OCI-LY7 (cell line): Measurements from ENCODE around the gene LGI1.

Source experiments
- EZH2phosphoT487 ChIP-seq: fragments of 200-600 bp; sonication (generic); IDR thresholded peaks from 2 replicates; pipeline ENCODE4 v1.6.1; 2018; ENCODE audit warnings: low read depth, borderline replicate concordance, mild to moderate bottlenecking, mixed run types, antibody characterized with exemption, low read length, moderate library complexity, mixed read lengths
- TF ChIP-seq, protein P1 (sequence below): fragments of 200-600 bp; sonication (generic); conservative IDR thresholded peaks from 2 replicates; pipeline ENCODE4 v1.5.1; 2014; ENCODE audit warnings: mild to moderate bottlenecking, antibody characterized with exemption, low read length, moderate library complexity, mixed read lengths

DNA sequence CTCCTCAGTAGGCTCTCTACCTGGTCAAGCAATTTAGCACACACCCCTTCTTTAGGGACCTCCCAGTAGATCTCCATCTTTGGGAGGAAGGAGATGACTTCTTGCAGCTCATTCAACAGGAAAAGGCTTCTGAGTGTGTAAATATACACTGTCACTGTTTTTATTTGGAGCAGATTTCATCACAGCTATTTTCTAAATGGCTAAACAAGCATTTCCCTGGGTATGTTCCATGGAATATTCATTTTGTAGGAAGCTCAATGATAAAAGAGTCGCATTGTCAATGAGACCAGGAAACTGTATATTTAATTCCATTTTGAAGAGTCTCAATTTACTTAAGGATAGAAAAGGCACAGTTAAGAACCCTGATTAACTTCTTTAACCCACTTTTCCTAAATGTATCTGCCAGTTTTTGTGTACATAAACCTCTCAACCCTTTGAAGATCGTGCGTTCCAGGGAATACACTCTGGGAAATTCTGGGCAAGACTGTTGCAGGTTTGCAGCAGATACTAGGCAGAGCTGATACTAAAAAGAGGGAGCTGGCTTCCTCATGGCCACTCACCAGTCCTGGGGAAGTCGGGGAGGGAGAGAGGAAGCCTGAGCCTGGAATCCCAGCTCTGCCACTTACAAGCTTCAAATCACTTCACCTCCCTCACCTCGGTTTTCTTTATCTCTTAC is 10.1 kb downstream of the LGI1 start:
- TF ChIP-seq, protein P1, sequence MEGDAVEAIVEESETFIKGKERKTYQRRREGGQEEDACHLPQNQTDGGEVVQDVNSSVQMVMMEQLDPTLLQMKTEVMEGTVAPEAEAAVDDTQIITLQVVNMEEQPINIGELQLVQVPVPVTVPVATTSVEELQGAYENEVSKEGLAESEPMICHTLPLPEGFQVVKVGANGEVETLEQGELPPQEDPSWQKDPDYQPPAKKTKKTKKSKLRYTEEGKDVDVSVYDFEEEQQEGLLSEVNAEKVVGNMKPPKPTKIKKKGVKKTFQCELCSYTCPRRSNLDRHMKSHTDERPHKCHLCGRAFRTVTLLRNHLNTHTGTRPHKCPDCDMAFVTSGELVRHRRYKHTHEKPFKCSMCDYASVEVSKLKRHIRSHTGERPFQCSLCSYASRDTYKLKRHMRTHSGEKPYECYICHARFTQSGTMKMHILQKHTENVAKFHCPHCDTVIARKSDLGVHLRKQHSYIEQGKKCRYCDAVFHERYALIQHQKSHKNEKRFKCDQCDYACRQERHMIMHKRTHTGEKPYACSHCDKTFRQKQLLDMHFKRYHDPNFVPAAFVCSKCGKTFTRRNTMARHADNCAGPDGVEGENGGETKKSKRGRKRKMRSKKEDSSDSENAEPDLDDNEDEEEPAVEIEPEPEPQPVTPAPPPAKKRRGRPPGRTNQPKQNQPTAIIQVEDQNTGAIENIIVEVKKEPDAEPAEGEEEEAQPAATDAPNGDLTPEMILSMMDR = no peak
- TF ChIP-seq EZH2phosphoT487 = no peak
